Measurements from ENCODE around the gene DEFB131A.
"Not testable (repeated sequence)": the region's sequence is repeated elsewhere in the genome, so short reads cannot be mapped to it uniquely, and the experiment has no call there.

GRCh38 chr4:9406491-9406890 is 37.7 kb upstream of the DEFB131A start:
- TF ChIP-seq CTCF (IDR thresholded peaks at IDR 0.05); POLR2A (IDR thresholded peaks at IDR 0.05; ENCODE audit: low read depth); POLR2AphosphoS5 (IDR thresholded peaks at IDR 0.05): not testable (repeated sequence)

Measured in esophagus muscularis mucosa (tissue), 3 donors.